Upper lobe of left lung (tissue), 4 donors: ENCODE results near the gene INPP4B.

ENCODE experiments used
- CTCF ChIP-seq, 6 experiments: fragments of 450-650 bp in 4 of 6; fragments of 200-600 bp in 2 of 6; sonication (generic) in 2 of 6; IDR thresholded peaks; one replicate each; pipeline ENCODE4 v1.5.1; 2016 to 2019; ENCODE audit warnings: antibody characterized with exemption in 6 of 6
- EP300 ChIP-seq, 4 donors: sonication (generic); formaldehyde crosslinking; IDR thresholded peaks; one replicate each; pipeline ENCODE4 v1.5.1; 2017; ENCODE audit warnings: antibody characterized with exemption in 4 of 4, control low read depth in 2 of 4
- POLR2A ChIP-seq, 4 donors: fragments of 450-650 bp; IDR thresholded peaks; one replicate each; pipeline ENCODE4 v1.5.1; 2016 to 2017; ENCODE audit warnings: antibody characterized with exemption in 4 of 4, mild to moderate bottlenecking in 2 of 4

GRCh38 chr4:142551517-142552305 is 294.4 kb downstream of the INPP4B start:
- TF ChIP-seq POLR2A (IDR thresholded peaks at IDR 0.05) (no peak), CTCF (IDR thresholded peaks at IDR 0.05) (no peak), EP300 (IDR thresholded peaks at IDR 0.05) (no peak)
